ENCODE data around the gene TRAF3.
"Not testable (repeated sequence)": the region's sequence is repeated elsewhere in the genome, so short reads cannot be mapped to it uniquely, and the experiment has no call there.

Gene TRAF3

DNA sequence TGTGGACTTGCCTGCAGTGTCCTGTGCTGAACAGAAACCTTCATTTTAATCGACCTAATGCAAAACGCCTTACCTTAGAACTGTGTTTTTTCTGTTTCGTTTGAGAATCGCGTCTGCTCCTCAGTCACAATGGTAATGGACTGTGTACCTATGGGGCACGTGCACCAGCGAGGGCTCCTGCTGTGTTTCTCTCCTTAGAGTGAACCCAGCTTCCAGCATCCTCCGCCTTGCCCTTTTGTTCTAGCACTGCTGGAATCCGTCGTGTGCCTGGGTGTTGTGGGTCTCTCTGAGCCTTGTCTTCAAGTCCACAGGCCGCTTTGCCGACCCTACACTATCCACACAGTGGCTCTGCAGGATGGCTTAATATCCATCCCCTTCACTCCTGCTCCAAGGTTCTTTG lies 148.9 kb downstream of the TRAF3 start:
- TF ChIP-seq, protein P1, sequence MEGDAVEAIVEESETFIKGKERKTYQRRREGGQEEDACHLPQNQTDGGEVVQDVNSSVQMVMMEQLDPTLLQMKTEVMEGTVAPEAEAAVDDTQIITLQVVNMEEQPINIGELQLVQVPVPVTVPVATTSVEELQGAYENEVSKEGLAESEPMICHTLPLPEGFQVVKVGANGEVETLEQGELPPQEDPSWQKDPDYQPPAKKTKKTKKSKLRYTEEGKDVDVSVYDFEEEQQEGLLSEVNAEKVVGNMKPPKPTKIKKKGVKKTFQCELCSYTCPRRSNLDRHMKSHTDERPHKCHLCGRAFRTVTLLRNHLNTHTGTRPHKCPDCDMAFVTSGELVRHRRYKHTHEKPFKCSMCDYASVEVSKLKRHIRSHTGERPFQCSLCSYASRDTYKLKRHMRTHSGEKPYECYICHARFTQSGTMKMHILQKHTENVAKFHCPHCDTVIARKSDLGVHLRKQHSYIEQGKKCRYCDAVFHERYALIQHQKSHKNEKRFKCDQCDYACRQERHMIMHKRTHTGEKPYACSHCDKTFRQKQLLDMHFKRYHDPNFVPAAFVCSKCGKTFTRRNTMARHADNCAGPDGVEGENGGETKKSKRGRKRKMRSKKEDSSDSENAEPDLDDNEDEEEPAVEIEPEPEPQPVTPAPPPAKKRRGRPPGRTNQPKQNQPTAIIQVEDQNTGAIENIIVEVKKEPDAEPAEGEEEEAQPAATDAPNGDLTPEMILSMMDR (IDR thresholded peaks at IDR 0.05; ENCODE audit: control insufficient read depth, extremely low read depth, insufficient read depth), result no peak
- no peak for DNase-seq (ENCODE audit: low read depth)
- no peak overlapping the region for H3K4me3 ChIP-seq (ENCODE audit: low read depth, low read length)

DNA sequence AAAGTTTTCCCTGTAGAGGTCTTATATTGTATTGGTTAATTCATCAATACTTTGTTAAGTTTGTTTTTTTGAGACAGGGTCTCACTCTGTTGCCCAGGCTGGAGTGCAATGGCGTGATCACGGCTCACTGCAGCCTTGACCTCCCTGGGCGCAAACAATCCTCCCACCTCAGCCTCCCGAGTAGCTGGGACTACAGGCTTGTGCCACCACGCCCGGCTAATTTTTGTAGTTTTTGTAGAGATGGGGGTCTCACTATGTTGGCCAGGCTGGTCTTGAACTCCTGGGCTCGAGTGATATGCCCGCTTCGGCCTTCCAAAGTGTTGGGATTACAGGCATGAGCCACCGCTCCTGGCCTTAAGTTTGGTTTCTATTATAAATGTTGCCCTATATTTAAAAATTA lies 149.6 kb downstream of the TRAF3 start:
- DNase-seq (ENCODE audit: low read depth); H3K4me3 ChIP-seq (ENCODE audit: low read depth, low read length): not testable (repeated sequence)

- DNase-seq (ENCODE audit: low read depth), result no peak
- TF ChIP-seq, protein P1 (IDR thresholded peaks at IDR 0.05; ENCODE audit: control insufficient read depth, extremely low read depth, insufficient read depth), result no peak
- H3K4me3 ChIP-seq (ENCODE audit: low read depth, low read length), result no peak overlapping the region
Measured at GRCh38 chr14:102927346-102927877, 150.2 kb downstream of the TRAF3 start.

DNA sequence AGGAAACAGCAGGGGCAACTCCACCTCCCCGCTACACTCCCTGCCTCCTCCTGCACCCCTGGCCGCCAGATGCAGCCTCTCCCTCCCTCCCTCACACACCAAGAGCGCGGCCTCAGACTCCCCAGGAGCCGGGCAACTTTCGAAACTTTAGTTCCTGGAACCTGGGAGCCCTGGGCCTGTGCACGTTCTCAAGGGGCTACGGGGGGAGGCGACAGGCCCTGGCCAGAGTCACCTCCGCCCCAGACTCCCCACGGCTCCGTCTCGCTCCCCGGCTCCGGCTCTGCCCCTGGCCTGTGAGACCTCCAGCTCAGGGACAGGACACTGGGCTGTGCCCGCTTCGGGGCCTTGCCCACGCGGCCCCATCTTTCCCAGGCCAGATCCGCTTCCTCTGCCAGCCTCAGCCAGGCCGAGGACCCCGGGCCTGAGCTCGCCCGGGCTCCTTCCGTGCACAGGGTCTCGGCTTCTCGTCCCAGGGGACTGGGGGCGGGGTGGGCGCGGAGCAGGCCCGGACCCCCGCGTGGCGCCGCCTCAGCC lies 150.7 kb downstream of the TRAF3 start:
- H3K4me3 ChIP-seq (ENCODE audit: low read depth, low read length), result no peak overlapping the region
- TF ChIP-seq, protein P1 (IDR thresholded peaks at IDR 0.05; ENCODE audit: control insufficient read depth, extremely low read depth, insufficient read depth), result no peak
- no peak for DNase-seq (ENCODE audit: low read depth)

DNA sequence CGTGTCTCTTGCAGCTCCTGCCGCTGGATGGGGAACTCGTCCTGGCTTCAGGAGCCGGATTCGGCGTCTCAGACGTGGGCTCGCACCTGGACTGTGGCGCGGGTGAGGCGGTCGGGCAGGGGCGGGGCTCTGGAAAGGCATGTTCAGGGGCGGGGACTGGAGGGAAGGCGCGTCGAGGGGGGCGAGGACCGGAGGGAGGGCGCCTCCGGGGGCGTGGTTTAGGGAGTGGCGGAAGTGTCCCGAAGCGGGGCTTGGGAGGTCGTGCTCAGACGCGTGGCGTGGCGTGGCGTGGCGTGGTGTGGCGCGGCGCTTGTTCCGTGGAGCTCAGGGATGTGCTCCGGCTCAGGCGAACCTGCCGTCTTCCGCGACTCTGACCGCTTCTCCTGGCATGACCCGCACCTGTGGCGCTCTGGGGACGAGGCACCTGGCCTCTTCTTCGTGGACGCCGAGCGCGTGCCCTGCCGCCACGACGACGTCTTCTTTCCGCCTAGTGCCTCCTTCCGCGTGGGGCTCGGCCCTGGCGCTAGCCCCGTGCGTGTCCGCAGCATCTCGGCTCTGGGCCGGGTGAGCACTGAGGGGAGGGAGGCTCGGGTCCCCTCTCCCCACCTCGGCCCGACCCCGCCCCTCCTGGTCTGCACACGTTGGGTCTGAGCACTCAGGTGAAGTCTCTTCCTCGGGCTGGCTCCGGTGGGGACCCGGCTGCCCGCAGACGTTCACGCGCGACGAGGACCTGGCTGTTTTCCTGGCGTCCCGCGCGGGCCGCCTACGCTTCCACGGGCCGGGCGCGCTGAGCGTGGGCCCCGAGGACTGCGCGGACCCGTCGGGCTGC lies 151.4 kb downstream of the TRAF3 start:
- DNase-seq (ENCODE audit: low read depth), result no peak
- TF ChIP-seq, protein P1 (IDR thresholded peaks at IDR 0.05; ENCODE audit: control insufficient read depth, extremely low read depth, insufficient read depth), result no peak
- H3K4me3 ChIP-seq (ENCODE audit: low read depth, low read length), result no peak overlapping the region

- H3K4me3 ChIP-seq (ENCODE audit: low read depth, low read length), result no peak overlapping the region
- TF ChIP-seq, protein P1 (IDR thresholded peaks at IDR 0.05; ENCODE audit: control insufficient read depth, extremely low read depth, insufficient read depth), result no peak
- no peak for DNase-seq (ENCODE audit: low read depth)
Measured at GRCh38 chr14:102929241-102930137, 152.2 kb downstream of the TRAF3 start.
